ENCODE data around the gene LOXL3.

The LOXL3 gene

GRCh38 chr2:74526649-74527230 lies 27.0 kb downstream of the LOXL3 start:
- no peak for DNase-seq

GRCh38 chr2:74525717-74526648 lies 27.8 kb downstream of the LOXL3 start, which contains the start of gene DQX1:
TSS of gene DQX1 (minus strand) at chr2:74526231. CDS start at chr2:74525729, 502 bp downstream.
- peak; percentile 56 for DNase-seq

- DNase-seq = no peak
Measured at GRCh38 chr2:74524955-74525716, 28.6 kb downstream of the LOXL3 start.

GRCh38 chr2:74524005-74524404 lies 29.7 kb downstream of the LOXL3 start:
- DNase-seq = no peak

GRCh38 chr2:74522516-74522915 lies 31.2 kb downstream of the LOXL3 start:
- no peak for DNase-seq

- DNase-seq = no peak
Measured at GRCh38 chr2:74516650-74517049, 37.1 kb downstream of the LOXL3 start.

GRCh38 chr2:74515981-74516633 lies 37.6 kb downstream of the LOXL3 start:
- DNase-seq = peak; percentile 81

GRCh38 chr2:74515271-74515980 lies 38.3 kb downstream of the LOXL3 start:
- no peak for DNase-seq

- no peak for DNase-seq
Measured at GRCh38 chr2:74514368-74515270, 39.1 kb downstream of the LOXL3 start, which contains the start of gene TLX2. TSS of gene TLX2 (plus strand) at chr2:74514450. CDS start at chr2:74514807, 357 bp downstream.

GRCh38 chr2:74513605-74514367 lies 40.0 kb downstream of the LOXL3 start:
- peak; percentile 30 for DNase-seq

- DNase-seq = no peak
Measured at GRCh38 chr2:74512744-74513604, 40.8 kb downstream of the LOXL3 start.

- no peak for DNase-seq
Measured at GRCh38 chr2:74511104-74511989, 42.4 kb downstream of the LOXL3 start.

- no peak for DNase-seq
Measured at GRCh38 chr2:74510272-74510671, 43.5 kb downstream of the LOXL3 start.

GRCh38 chr2:74507926-74508520 lies 45.7 kb downstream of the LOXL3 start:
- DNase-seq = no peak

- DNase-seq = peak; percentile 98
Measured at GRCh38 chr2:74507145-74507925, 46.4 kb downstream of the LOXL3 start, which contains the start of gene PCGF1. TSS of gene PCGF1 (minus strand) at chr2:74507695. CDS start at chr2:74507668, 27 bp downstream.

- DNase-seq = no peak
Measured at GRCh38 chr2:74505448-74506246, 48.1 kb downstream of the LOXL3 start.
